Measurements from ENCODE around the gene PNPO.
"Not testable (repeated sequence)": the region's sequence is repeated elsewhere in the genome, so short reads cannot be mapped to it uniquely, and the experiment has no call there.

The PNPO gene

DNA sequence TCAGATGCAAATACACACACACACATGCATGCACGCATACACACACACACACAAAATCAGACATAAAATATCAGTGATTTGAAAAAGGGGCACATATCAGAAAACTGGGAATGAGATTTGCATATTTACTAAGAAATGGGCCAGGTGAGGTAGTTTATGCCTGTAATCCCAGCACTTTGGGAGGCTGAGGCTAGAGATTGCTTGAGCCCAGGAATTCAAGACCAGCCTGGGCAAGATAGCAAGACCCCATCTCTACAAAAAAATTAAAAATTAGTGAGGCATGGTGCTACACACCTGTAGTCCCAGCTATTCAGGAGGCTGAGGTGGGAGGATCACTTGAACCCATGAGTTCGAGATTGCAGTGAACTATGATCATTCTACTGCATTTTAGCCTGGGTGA lies 22.4 kb upstream of the PNPO start:
- DNase-seq = no peak

DNA sequence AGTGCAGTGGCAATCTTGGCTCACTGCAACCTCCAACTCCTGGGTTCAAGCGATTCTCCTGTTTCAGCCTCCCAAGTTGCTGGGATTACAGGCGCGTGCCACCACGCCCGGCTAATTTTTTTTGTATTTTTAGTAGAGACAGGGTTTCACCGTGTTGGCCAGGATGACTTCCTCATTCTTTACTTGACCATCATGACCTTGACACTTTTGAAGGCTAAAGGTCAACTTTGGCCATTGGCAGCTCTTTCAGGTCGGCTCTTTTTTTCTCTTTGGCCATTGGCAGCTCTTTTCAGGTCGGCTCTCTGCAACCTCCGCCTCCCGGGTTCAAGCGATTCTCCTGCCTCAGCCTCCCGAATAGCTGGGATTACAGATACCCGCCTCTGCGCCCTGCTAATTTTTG lies 21.5 kb upstream of the PNPO start:
- not testable (repeated sequence) for DNase-seq

DNA sequence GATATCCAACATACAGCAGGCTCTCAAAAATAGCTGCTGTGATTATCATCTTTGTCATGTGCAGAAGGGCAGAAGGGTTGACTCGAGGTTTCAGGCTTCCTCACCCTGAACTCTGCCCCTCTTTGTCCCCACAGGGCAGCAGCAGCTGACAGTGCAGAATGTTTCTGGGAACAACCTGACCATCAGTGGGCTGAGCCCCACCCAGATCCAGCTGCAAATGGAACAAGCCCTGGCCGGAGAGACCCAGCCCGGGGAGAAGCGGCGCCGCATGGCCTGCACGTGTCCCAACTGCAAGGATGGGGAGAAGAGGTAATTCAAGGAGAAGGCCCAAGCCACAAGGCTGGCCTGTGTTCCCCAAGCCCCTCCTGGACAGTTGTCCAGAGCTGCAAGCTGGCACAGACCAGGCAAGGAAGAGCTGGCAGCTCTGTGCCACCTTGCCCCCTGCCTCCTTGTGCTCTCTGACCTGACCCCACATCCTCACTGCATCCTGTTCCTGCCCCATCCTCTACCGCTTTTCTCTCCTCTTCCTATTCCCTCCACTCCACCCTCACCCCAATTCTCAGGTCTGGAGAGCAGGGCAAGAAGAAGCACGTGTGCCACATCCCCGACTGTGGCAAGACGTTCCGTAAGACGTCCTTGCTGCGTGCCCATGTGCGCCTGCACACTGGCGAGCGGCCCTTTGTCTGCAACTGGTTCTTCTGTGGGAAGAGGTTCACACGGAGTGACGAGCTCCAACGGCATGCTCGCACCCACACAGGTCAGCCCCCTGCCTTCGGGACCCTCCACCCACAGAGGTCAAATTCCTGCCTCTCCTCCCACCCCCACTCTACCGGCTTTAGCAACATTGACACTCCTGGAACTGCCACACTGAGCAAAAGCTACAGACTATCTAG lies 16.3 kb upstream of the PNPO start:
- no peak for DNase-seq

DNA sequence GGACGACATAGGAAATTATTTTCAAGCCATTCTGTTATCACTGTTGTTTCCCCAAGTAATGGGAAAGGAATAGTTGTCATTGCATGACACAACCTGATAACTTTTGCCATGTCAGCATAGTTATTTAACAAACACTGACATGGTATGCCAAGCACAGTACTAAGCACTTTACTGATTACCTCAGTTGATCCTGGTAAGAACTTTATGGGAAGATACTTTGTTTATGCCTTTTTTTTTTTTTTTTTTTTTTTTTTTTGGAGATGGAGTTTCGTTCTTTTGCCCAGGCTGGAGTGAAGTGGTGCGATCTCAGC lies 15.7 kb upstream of the PNPO start:
- DNase-seq = no peak

DNA sequence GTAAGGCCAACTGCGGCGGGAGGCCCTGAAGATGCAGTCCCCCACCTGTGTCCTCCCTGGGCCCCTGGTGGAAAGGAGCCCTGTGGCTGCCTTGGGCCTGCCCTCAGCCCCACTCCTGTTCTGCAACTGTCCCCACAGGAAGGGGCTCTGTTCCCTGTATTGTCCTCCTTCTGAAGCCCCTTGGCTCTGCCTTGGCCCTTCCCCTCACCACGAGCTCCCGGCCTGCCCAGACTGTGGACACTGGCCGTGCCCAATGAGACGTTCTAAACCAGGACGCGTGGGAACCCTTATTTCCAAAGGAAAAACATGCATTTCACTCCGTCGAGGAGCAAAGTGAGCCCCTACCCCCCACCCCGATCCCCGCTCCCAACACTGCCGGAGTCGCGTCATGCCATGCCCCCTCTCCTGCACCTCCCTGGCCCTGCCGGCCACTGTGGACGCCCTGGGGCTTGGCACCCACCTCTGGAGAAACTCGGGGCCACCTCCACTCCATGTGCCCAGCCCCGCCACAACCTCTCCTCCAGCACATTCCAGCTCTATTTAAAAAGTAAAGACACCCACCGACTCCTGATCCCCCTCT lies 13.5 kb upstream of the PNPO start:
- no peak for DNase-seq

DNA sequence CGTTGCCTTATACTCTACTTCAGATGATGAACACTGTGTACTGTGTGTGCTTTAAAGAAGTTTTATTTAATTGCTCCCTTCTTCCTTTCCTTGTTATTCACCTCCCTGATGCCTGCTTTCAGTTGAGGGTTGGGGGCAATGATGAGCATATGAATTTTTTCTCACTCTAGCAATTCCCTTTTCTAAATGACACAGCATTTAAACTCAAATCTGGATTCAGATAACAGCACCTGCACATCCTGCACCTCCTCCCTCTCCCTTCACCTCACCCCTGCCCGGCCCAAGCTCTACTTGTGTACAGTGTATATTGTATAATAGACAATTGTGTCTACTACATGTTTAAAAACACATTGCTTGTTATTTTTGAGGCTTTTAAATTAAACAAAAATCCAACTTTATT lies 13.0 kb upstream of the PNPO start:
- DNase-seq = no peak

DNA sequence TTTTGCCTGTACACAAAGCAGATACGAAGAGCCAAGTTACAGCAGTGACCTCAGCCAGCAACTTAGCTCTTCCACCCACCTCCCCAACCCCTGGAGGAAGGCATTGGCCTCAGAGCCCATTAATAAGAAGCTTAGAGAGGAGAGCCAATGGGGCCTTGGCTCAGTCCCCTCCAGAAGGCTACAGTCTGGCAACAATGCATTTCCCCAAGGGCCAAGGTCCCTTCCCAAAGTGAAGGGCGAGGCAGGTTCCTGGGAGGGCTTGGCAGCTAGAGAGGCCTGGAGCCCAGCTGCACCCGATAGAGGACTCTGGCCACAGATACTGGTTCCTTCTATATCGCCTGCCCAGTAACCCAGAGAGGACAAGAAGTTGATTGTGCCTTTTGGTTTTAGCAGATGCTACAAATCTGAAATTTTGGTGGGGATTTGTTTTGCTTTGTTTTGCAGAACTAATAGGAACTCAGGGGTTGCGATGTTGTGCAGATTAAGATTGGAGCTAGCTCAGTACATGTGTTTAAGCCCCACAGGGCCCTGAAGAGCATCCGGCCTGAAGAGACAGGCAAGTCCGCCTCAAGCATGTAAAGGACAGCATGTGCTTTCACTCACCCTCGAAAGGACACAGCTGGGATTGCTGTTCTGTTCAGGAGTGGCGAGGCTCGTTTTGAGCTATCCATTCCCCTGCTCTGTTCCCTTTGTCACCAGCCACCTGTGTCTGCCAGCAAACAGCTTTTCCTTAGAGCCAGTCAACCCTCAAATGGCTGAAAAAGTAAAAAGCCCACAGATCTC lies 12.0 kb upstream of the PNPO start:
- DNase-seq = no peak

DNA sequence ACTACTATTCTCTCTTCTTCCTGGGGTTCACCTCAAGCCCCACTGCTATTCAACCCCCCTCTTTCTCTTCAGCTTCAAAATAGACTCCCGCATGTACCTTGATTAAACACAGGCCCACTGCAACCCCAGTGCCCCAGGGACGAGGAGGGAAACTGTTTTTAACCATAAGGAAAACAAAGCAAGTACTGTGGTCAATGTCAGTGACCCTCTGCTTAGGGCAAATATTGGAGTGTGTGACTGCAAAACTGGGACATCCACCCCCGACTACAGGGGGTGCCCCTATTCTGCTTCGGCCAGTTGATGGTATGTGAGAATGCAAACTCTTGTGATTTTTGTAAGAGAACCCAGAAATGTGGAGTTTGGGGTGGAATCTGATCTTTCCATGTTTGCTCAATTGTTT lies 9.5 kb upstream of the PNPO start:
- no peak for DNase-seq

DNA sequence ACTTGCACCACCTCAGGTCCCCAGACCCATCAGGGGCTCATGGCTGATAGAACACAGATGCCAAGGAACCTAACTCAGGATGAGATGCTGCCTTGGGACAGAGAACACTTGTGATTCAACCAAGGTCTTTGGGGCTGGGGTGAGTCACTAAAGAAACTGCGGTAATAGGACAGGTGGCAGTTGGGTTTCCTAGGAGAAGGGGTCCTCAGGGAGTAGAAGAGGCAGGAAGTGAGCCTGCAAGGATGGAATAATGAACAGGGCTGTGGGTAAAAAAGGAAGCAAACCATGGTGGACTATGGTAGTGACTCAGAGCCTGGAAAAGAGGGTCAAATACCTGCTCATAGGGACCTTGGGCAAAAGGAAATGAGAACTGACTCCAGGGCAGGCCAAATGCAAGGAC lies 6.5 kb upstream of the PNPO start:
- DNase-seq = no peak

DNA sequence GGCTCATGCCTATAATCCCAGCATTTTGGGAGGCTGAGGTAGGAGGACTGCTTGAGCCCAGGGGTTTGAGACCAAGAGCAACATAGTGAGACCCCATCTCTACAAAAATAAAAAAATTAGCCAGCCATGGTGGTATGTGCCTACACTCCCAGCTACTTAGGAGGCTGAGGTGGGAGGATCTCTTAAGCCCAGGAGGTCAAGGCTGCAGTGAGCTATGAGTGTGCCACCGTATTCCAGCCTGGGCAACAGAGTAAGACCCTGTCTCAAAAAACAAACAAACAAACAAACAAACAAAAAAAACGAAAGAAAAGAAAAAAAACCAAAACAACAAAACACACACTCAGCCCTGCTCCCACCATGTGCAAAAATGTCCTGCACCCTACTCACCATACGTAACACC lies 5.9 kb upstream of the PNPO start:
- not testable (repeated sequence) for DNase-seq

DNA sequence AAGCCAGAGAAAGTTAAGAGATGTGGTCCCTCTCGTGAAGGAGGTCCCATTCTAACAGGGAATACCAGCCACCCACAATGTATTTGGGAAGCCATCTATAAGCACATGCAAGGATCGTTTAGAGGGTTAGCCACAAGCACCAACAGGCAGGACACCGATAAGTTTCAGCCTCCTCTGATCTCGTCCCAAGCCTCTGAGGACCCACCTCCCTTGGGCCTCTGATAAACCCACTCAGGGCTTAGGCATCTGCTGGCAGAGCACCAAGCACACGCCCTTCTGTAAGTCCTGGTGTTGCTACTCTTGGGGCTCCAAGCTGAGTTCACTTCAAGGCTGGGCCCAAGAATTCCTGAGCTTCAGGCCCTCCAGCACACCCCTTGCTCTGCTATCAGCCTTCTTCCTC lies 5.4 kb upstream of the PNPO start:
- no peak for DNase-seq

DNA sequence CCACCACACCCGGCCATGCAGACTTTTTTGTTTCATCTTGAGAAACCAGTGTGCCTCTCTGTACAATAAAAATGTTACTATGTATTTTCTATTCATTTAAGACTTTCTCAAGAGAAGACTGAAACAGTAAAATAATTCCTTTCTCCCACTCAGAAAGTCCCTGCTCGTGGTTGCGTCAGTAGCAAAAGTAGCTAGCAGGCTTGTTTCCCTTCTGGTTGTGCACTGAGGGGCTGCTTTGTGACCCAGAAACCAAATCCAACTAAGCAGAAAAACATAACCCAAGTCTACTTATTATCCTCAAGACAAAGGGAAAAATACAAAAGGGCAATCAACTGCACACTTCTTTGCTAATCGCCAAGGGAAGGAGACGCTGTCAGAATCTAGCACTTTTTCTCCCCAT lies 3.4 kb upstream of the PNPO start:
- no peak for DNase-seq

DNA sequence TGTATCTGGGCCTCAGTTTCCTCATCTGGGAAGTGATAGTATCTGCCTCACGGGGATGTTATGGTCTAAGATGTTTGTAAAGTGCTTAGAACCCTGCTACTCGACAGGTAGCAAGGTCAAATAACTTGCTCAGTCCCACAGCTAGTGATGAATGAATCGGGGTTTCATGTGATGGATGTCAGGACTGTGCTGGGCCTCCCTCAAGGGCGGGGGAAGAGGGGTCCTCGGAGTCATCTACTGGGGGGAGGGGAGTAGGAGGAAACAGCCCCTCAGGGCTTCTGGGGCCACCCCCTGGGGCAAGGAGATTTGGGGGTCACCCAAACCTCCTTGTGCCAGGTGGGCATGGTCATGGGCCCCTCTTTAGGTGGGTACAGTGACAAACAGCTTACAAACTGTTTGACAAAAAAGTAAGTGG lies 732 bp downstream of the PNPO start:
- DNase-seq = no peak

DNA sequence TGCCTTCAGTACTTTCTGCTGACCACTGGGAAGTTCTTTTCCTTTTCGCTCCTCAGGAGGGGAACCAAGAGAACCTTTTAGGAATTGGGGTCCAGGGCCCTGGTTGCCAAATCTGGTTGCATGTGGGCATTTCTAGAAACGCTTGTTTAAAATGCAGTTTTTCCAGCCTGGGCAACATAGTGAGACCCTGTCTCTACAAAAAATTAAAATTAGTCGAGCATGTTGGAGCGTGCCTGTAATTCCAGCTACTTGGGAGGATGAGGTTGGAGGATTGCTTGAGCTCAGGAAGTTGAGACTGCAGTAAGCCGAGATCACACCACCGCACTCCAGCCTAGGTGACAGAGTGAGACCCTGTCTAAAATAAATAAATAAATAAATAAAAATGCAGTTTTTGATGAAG lies 1.2 kb downstream of the PNPO start:
- no peak for DNase-seq

DNA sequence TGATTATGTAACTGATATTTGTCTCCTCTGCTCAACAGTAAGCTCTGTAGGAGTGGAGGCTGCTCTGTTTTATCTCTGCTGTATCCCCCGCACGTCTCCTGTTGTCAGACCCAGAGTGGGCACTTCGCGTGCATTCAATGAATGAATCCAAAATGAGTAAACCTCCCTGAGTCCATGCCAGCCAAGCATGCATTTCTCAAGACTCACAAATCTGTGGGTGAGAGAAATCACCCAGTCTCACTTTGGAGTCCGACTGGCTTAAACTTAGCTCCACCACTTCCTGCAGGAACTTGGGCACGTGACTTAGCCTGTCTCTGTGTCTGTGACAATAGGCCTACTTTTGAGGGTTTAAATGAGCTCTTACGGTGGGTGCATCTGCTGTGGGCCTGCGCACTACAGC lies 3.7 kb downstream of the PNPO start:
- DNase-seq = no peak

DNA sequence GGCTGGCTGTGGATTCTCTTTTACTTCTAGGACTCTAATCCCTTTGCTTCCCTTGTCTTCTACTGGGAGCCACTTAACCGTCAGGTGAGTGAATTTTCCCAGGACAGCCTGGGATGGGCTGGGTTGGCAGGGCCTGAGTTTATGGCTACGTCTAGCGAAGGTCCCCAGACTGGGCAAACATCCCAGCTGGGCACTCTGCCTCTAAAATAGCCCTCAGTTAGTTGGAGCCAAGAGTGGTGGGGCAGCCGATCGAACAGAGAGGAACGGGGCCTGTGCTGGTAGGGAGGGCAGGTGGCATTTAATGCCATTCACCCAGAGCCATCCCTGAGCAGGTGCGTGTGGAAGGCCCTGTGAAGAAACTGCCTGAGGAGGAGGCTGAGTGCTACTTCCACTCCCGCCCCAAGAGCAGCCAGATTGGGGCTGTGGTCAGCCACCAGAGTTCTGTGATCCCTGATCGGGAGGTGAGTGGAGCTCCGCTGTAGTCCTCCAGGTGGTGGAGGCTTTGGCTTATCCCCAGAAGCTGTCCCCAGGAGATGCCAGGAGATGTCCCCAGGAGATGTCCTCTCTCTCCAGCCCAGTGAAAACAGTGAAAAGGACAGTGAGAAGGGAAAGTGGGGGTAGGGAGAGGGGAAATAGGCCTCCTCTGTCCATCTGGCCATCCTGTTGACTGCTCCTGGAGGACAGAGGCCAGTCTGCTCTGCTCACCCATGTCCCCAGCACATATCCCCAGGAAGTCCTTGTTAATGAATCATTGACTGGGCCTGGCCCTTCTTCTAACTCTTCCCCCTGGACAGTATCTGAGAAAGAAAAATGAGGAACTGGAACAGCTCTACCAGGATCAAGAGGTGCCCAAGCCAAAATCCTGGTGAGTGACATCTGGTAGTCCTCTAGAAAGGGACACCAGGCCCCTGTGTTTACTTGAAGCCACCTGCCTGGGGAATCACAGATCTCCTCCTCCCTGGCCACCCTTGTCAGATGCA lies 4.4 kb downstream of the PNPO start:
- no peak for DNase-seq

DNA sequence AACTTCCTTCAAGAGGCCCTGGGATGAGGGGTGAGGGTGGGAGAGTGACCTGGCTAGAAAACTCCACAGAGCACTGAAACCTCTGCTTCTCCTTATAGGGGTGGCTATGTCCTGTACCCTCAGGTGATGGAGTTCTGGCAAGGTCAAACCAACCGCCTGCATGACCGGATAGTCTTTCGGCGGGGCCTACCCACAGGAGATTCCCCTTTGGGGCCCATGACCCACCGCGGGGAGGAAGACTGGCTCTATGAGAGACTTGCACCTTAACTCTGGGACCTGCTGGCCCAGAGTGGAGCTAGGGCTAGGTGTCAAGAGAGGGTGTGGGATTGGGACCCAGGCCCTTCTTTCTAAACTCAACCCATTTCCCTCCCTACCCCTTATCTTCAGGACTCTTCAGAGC lies 5.1 kb downstream of the PNPO start:
- no peak for DNase-seq

DNA sequence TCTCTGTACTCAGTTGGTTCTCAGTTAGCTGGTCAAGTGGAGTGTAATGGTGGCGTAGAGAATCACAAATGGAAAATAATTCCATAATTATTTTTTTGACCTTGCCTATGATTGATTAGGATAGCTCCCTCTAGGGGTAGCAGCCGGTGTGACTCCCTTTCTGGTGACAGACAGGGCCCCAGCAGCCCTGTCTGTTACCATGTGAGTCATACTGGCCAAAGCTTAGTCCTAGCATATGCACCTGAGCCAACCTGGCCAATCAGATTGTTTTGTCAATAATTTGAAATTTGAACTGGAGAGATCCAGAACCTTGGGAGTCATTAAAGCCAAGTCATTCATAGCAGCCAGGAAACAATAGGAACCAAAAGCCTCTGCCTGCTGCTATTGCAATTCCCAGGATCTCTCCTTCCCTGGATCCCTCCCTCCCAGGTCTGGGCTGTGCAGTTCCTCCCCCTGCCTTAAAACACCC lies 5.6 kb downstream of the PNPO start:
- DNase-seq = peak; percentile 48

DNA sequence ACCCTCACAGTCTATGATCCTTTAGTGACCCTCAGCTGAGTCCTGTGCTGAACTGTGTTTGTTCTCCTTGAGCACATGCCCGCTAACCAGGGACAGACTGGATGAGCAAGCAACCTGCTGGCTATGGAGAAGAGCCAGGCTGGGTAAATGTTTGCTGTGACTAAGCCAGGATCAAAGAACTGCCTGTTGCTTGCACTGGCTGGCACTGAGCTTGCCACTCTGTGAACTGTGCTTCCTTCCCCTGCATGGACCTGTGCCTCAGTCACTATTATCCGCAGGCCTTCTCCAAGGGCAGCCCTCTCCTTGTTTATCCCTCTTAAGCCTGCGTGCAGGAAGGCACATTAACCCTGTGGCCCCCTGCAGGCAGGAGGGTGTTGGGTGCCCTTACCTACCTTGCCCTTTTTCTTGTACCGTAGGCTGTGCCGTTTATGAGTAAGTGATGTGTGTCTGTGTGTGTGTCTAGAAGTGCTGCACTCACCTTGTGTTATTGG lies 7.4 kb downstream of the PNPO start:
- DNase-seq = no peak

DNA sequence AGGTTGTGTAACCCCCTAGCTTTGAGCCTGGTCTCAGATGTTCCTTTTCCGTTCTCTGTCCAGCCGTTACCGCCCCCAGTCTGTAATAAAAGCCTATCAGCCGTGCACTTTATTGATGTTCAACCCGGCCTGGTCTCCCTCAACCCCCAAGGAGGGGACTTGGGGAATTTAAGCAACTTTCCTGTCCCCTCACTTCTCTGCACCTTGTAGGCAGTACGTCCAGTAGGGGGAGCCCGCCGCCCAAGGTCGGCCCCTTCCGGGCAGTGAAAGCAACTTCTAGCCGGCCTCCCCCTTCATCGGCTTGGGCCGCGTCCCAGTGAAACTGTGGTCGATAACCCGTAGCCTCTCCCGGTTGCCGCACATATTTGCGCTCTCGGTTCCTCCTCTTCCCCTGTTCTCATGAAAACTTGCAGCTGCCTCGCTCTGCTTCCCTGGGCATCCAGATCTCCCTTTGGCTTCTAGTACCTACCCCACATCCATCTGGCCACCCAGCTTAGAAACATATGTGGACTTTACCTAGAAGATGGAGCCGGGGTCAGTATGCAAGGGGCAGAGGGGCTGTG lies 7.9 kb downstream of the PNPO start:
- peak; percentile 67 for DNase-seq

DNA sequence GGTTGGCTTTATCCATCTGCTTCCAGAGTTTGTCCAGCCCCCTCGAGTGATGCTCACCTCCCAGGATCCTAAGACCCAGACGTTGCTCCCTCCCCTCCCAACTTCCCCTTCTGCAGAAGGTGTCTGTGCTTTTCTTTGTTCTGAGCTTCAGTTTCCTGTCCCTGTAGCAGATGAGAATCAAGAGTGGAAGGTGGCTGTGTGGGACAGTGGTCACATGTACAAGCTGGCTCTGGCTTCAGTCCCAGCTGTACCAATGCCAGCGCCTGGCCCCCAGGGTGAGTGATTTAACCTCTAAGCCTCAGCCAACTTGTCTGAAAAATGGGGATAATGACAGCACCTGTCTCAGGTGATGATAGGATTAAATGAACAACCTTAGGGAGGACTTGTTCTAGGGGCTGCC lies 8.6 kb downstream of the PNPO start:
- no peak for DNase-seq

DNA sequence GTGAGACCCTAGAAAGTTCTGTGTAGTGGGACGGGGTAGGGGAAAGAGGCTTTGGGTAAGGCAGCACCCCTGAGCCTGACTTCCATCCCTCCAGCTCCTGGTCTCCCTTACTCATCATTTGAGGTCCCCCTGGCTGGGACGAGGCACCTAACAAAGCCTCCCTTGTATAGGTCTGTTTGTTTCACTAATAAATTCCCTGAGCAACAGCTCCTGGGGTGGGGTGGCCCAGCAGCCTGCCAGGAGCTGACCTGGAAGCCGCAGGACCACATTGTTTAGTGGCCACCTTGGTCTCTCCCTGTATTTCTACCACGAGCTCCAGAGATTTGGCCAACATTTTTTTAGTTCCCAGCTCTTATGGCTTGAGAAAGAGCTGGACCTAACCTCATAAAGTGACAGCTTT lies 9.1 kb downstream of the PNPO start:
- DNase-seq = no peak

Data from activated CD4-positive, alpha-beta T cell treated with anti-CD3 and anti-CD28 coated beads for 1 hour (primary cell).